SK-N-SH treated with all-trans-retinoic acid at 6 μM for 48 hours (cell line): ENCODE measurements around the gene LTBP3.

ENCODE experiments used
- ATAC-seq: fragments of 200-7000 bp; cut with Tn5 transposase; 3 replicates; pipeline ENCODE4 v1.9.1; 2020; ENCODE audit warnings: mild to moderate bottlenecking, moderate library complexity
- ARNTL ChIP-seq: fragments of 450-650 bp; formaldehyde crosslinking; IDR thresholded peaks from 2 replicates; pipeline ENCODE4 v1.5.0; 2020; ENCODE audit warnings: low read depth, mild to moderate bottlenecking, moderate library complexity, borderline replicate concordance
- BACH2 ChIP-seq: fragments of 250-450 bp; sonication (Bioruptor Pico); IDR thresholded peaks from 2 replicates; pipeline ENCODE4 v1.9.0; 2021; ENCODE audit warnings: mild to moderate bottlenecking, borderline replicate concordance
- GLIS3 ChIP-seq: fragments of 250-450 bp; sonication (Bioruptor Pico); IDR thresholded peaks from 2 replicates; pipeline ENCODE4 v1.5.0; 2020; ENCODE audit warnings: mild to moderate bottlenecking, moderate library complexity
- ISL1 ChIP-seq: fragments of 250-450 bp; sonication (Bioruptor Pico); IDR thresholded peaks from 2 replicates; pipeline ENCODE4 v2.1.2; 2022; ENCODE audit warnings: mild to moderate bottlenecking, moderate library complexity
- OSR1 ChIP-seq: fragments of 250-450 bp; sonication (Bioruptor Pico); IDR thresholded peaks from 2 replicates; pipeline ENCODE4 v1.8.0; 2022; ENCODE audit warnings: moderate library complexity, mild to moderate bottlenecking, inconsistent platforms
- PPARA ChIP-seq: fragments of 250-450 bp; sonication (Bioruptor Pico); IDR thresholded peaks from 2 replicates; pipeline ENCODE4 v1.5.0; 2020; ENCODE audit warnings: mild to moderate bottlenecking, borderline replicate concordance
- RARB ChIP-seq: fragments of 250-450 bp; sonication (Bioruptor Pico); IDR thresholded peaks from 2 replicates; pipeline ENCODE4 v1.8.0; 2021; ENCODE audit warnings: mild to moderate bottlenecking, moderate library complexity
- SNAI2 ChIP-seq: fragments of 250-450 bp; sonication (Bioruptor Pico); IDR thresholded peaks from 2 replicates; pipeline ENCODE4 v1.5.0; 2020; ENCODE audit warnings: mild to moderate bottlenecking, moderate library complexity
- TCF4 ChIP-seq: fragments of 250-450 bp; sonication (Bioruptor Pico); IDR thresholded peaks from 2 replicates; pipeline ENCODE4 v1.8.0; 2021; ENCODE audit warnings: mild to moderate bottlenecking, moderate library complexity, borderline replicate concordance
- TOX ChIP-seq: fragments of 250-450 bp; sonication (Bioruptor Pico); IDR thresholded peaks from 2 replicates; pipeline ENCODE4 v1.8.0; 2021; ENCODE audit warnings: mild to moderate bottlenecking, moderate library complexity, borderline replicate concordance
- ZC3H10 ChIP-seq: fragments of 250-450 bp; sonication (Bioruptor Pico); IDR thresholded peaks from 2 replicates; pipeline ENCODE4 v1.5.1; 2021; ENCODE audit warnings: mild to moderate bottlenecking, moderate library complexity
- ZFP3 ChIP-seq: fragments of 250-450 bp; sonication (Bioruptor Pico); IDR thresholded peaks from 2 replicates; pipeline ENCODE4 v1.5.0; 2020; ENCODE audit warnings: mild to moderate bottlenecking, moderate library complexity
- ZFP30 ChIP-seq: fragments of 450-650 bp; formaldehyde crosslinking; IDR thresholded peaks from 2 replicates; pipeline ENCODE4 v1.5.0; 2022; ENCODE audit warnings: mild to moderate bottlenecking, moderate library complexity
- ZNF565 ChIP-seq: fragments of 450-650 bp; formaldehyde crosslinking; conservative IDR thresholded peaks from 2 replicates; pipeline ENCODE4 v1.5.0; 2020; ENCODE audit warnings: low read depth, mild to moderate bottlenecking, moderate library complexity
- ZNF70 ChIP-seq: fragments of 450-650 bp; formaldehyde crosslinking; IDR thresholded peaks from 2 replicates; pipeline ENCODE4 v1.5.0; 2020; ENCODE audit warnings: mild to moderate bottlenecking, moderate library complexity
- ZNF8 ChIP-seq: fragments of 450-650 bp; formaldehyde crosslinking; IDR thresholded peaks from 2 replicates; pipeline ENCODE4 v1.5.0; 2020; ENCODE audit warnings: mild to moderate bottlenecking, moderate library complexity
- TF ChIP-seq, protein P1 (sequence below): fragments of 250-450 bp; sonication (Bioruptor Pico); IDR thresholded peaks from 2 replicates; pipeline ENCODE4 v1.5.0; 2020; ENCODE audit warnings: mild to moderate bottlenecking, moderate library complexity
- TF ChIP-seq, protein P2 (sequence below): fragments of 250-450 bp; sonication (Bioruptor Pico); IDR thresholded peaks from 2 replicates; pipeline ENCODE4 v1.8.0; 2020; ENCODE audit warnings: mild to moderate bottlenecking, moderate library complexity, borderline replicate concordance
- TF ChIP-seq, protein P3 (sequence below): fragments of 250-450 bp; sonication (Bioruptor Pico); IDR thresholded peaks from 2 replicates; pipeline ENCODE4 v1.5.1; 2021; ENCODE audit warnings: mild to moderate bottlenecking, moderate library complexity

LTBP3 gene

DNA sequence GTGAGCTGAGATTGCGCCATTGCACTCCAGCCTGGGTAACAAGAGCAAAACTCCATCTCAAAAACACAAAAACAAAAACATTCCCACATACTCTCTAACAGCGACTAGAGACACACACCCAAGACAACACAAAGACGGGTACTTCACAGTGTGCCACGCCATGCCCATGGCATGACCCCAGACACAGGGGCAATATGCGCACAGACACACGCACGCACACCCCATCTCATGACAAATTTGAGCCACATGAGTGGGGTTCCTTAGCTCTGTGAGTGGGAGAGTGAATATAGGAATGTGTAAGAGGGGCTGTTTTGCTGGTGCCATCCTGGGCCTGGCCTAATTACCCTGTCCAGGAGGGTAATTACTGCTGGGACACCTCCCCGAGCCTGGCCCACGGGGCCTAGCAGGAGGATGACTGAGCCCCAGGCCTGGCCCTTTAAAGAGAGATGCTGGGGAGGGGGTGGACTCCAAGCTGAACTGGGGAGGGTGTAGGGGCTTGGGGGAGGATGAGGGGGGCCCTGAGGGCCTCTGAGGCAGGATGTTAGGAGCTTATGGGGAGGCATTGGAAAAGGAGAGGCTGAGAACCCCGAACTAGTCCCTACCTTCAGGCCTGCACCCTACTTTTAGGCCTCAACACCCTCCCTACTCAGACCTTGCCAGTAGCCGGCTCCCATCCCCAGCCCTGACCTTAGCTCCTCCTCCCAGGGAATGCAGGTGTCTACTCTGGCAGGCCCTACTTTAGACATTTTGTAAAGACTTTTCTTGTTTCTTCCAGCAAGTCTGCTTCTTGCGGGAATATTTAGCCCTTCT lies 1.5 kb downstream of the LTBP3 start (continued):
- TF ChIP-seq, protein P1, sequence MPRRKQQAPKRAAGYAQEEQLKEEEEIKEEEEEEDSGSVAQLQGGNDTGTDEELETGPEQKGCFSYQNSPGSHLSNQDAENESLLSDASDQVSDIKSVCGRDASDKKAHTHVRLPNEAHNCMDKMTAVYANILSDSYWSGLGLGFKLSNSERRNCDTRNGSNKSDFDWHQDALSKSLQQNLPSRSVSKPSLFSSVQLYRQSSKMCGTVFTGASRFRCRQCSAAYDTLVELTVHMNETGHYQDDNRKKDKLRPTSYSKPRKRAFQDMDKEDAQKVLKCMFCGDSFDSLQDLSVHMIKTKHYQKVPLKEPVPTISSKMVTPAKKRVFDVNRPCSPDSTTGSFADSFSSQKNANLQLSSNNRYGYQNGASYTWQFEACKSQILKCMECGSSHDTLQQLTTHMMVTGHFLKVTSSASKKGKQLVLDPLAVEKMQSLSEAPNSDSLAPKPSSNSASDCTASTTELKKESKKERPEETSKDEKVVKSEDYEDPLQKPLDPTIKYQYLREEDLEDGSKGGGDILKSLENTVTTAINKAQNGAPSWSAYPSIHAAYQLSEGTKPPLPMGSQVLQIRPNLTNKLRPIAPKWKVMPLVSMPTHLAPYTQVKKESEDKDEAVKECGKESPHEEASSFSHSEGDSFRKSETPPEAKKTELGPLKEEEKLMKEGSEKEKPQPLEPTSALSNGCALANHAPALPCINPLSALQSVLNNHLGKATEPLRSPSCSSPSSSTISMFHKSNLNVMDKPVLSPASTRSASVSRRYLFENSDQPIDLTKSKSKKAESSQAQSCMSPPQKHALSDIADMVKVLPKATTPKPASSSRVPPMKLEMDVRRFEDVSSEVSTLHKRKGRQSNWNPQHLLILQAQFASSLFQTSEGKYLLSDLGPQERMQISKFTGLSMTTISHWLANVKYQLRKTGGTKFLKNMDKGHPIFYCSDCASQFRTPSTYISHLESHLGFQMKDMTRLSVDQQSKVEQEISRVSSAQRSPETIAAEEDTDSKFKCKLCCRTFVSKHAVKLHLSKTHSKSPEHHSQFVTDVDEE (CRISPR knock-in tag), result no peak
- TF ChIP-seq ZFP3 (CRISPR knock-in tag) (no peak), ZNF565 (no peak)

DNA sequence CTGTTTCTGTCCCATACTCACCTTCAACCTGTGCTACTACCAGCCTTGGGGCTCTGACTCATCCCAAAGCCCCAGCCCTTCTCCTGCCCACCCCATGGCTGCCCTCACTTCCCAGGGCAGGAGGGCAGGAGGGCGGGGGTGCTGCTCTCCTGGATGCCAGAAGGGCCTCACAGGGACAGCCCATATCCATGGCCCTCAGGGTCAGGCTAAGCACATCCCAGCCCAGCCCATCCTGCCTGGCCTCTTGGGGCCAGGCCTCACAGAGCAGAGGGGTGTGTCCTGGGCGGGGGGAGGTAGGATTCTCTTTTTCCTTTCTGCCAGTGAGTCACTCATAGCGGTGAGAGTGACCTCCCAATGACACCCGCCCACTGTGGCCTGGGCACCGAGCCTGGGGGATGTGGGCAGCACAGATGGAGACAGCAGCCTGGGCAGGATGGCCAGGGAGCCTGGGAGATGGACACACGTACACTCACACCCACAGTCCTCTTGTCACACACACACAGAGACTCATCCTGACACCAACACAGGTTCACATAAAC lies 2.4 kb downstream of the LTBP3 start:
- peak; percentile 50 for ATAC-seq
- TF ChIP-seq ZFP3 (CRISPR knock-in tag) (no peak), BACH2 (no peak), SNAI2 (no peak), ZNF565 (no peak), TOX (CRISPR knock-in tag) (no peak), GLIS3 (no peak), PPARA (CRISPR knock-in tag) (no peak)
- TF ChIP-seq, protein P2, sequence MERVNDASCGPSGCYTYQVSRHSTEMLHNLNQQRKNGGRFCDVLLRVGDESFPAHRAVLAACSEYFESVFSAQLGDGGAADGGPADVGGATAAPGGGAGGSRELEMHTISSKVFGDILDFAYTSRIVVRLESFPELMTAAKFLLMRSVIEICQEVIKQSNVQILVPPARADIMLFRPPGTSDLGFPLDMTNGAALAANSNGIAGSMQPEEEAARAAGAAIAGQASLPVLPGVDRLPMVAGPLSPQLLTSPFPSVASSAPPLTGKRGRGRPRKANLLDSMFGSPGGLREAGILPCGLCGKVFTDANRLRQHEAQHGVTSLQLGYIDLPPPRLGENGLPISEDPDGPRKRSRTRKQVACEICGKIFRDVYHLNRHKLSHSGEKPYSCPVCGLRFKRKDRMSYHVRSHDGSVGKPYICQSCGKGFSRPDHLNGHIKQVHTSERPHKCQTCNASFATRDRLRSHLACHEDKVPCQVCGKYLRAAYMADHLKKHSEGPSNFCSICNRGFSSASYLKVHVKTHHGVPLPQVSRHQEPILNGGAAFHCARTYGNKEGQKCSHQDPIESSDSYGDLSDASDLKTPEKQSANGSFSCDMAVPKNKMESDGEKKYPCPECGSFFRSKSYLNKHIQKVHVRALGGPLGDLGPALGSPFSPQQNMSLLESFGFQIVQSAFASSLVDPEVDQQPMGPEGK (CRISPR knock-in tag), result 0 out of 2 replicates have a peak, but pooled peaks have one; percentile 8

DNA sequence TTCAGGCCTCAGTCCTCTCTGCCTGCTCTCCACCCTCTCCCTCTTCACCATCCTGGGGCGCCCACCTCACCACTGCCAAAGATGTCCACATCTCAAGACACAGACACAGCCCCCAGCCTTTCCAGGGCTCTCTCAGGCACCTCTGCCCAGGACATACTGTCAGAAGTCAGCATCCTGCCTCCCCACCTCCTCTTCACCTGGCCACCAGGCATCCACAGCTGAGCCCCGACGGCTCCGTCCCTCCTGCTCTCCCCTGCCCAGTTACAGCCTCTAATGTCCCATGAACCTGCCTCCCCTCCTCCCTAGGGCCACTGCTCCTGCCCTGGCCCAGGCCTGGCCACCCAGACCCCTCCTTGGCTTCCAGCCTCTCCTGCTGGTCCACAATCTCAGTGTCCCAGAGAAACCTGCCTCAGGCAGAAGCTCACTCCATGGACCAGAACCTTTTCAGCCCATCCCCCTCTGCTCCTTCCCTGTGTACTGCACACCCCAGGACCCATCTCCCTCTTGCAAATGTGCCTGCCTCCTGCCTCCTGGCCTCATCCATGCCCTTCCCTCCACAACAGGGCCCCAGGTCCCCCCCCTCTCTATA lies 3.2 kb downstream of the LTBP3 start:
- TF ChIP-seq BACH2 (no peak), ZFP30 (CRISPR knock-in tag) (no peak), TOX (CRISPR knock-in tag) (no peak), ISL1 (CRISPR knock-in tag) (no peak), OSR1 (CRISPR knock-in tag) (no peak), ZC3H10 (CRISPR knock-in tag) (no peak), ARNTL (CRISPR knock-in tag) (no peak), GLIS3 (no peak), ZNF70 (CRISPR knock-in tag) (no peak), TCF4 (CRISPR knock-in tag) (no peak), SNAI2 (no peak), ZNF8 (no peak), ZFP3 (CRISPR knock-in tag) (no peak), RARB (CRISPR knock-in tag) (no peak)
- TF ChIP-seq, protein P2 (CRISPR knock-in tag), result no peak
- TF ChIP-seq, protein P1 (CRISPR knock-in tag), result no peak
- TF ChIP-seq, protein P3, sequence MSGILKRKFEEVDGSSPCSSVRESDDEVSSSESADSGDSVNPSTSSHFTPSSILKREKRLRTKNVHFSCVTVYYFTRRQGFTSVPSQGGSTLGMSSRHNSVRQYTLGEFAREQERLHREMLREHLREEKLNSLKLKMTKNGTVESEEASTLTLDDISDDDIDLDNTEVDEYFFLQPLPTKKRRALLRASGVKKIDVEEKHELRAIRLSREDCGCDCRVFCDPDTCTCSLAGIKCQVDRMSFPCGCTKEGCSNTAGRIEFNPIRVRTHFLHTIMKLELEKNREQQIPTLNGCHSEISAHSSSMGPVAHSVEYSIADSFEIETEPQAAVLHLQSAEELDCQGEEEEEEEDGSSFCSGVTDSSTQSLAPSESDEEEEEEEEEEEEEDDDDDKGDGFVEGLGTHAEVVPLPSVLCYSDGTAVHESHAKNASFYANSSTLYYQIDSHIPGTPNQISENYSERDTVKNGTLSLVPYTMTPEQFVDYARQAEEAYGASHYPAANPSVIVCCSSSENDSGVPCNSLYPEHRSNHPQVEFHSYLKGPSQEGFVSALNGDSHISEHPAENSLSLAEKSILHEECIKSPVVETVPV (CRISPR knock-in tag), result no peak
- TF ChIP-seq, all 23 proteins: peak for 0

More for the DNA sequence above, 3.2 kb downstream of the LTBP3 start:
- ATAC-seq, result no peak
